G401.6 (cell line): ENCODE results near the gene LOXL4.

Experiments
- FAIRE-seq: peaks from 2 replicates; lab custom pipeline; 2012; peaks lifted over from hg19 to GRCh38; lab: Jason Lieb, UNC

Gene LOXL4

GRCh38 chr10:98267894-98268693 is at the start of gene LOXL4:
LOXL4 (minus strand) TSS chr10:98268194; CDS start chr10:98263019, 5,175 bp downstream.
- no peak for FAIRE-seq

- no peak for FAIRE-seq
Measured at GRCh38 chr10:98316661-98317060, 48.7 kb upstream of the LOXL4 start.

GRCh38 chr10:98316170-98316569 is 48.2 kb upstream of the LOXL4 start:
- no peak for FAIRE-seq

DNA sequence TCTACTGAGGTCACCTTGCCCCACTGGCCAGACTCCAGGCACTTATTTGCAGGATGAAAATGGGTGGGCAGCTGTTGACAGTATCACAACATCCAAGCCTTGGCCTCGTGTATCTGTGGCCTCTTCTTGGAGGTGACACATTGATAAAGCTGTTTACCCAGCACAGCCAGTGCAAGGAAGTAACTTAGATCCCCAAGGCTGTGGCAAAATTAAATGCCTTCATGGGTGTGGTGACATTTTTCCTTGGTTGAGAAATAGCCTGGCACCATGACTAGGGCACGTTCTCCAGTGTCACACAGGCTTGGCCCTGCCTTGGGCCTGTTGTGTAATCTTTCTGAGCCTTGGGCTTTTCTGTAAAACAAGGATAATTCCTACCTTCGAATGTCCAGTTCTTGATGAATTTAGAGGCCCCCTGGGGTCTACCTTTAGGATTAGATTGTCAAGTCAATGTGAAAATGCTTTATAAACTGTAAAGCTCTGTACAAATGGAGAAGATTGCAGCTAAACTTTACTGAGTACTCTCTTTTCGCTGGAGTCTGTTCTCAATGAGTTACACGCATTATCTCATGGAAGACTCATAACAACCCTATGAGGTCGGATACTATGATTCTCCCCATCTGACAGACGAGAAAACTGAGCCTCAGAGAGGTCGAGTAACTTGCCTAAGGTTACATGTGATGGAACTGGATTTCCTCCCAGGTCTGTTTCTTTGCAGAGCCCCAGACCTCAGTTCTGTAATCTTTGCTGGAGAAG is 46.7 kb upstream of the LOXL4 start:
- FAIRE-seq: no peak

- no peak for FAIRE-seq
Measured at GRCh38 chr10:98313598-98313997, 45.6 kb upstream of the LOXL4 start.

GRCh38 chr10:98312822-98313221 is 44.8 kb upstream of the LOXL4 start:
- FAIRE-seq: no peak

GRCh38 chr10:98312349-98312748 is 44.4 kb upstream of the LOXL4 start:
- no peak for FAIRE-seq

- no peak for FAIRE-seq
Measured at GRCh38 chr10:98310701-98311100, 42.7 kb upstream of the LOXL4 start.

GRCh38 chr10:98309366-98310355 is 41.7 kb upstream of the LOXL4 start:
- FAIRE-seq: no peak

DNA sequence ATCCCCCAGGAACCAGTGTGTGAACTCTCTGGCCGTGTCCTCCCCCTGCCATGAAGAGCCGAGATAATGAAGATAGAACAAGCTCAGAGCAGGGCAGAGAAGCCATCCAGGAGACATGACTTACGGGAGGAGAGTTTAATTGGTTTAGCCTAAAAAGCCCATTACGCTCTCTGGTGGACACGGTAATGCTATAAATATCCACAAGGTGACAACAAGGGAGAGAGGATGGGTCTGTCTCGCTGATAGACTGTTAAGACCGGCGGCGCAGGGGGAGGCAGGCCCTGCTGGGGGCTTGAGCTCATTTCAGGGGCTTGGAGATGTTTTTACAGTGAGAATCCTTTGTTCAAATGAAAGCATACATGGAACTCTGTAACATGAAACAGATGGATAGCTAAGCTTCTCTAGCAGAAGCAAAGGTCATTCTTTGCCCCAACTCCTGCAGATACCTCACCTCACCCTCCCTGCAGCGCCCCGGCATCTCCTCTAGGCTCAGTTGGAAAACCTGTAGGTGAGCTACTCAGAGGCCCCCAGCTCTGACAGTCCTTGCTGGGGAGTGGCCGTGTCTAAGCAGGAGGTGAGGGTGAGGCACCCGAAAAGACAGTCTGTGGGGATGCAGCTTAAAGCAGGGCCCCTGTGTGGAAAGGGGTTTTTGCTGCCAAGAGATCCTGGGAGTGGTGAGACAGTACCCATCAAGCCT is 40.8 kb upstream of the LOXL4 start:
- no peak for FAIRE-seq

DNA sequence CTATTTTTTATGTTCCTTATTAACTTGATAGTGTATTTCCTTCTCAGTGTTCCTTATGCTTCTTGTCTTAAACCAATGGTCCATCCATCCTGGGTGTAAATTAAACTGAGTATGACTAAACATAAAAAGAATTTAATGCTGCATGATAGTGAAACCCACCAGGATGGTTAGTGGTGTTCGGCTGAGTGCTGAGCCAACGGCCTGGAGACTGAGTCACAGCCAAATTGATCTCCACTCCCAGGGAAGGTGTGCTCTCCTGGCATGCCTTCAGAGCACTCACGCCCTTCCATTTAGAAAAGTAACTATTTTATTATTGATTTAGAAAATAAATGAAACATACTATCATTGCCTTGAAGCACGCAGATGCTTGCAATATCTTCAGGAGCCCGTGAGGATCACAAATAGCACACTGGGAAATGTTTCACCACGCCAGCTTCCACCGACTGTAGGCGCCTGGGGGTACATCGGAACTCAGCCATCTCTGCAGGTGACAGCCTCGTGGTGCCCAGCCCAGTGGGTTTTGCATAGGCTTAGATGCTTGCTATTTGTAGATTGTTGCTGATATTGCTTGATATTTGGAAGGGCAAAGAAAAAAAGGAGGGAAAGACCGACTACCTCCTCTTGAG is 40.0 kb upstream of the LOXL4 start:
- FAIRE-seq: no peak

DNA sequence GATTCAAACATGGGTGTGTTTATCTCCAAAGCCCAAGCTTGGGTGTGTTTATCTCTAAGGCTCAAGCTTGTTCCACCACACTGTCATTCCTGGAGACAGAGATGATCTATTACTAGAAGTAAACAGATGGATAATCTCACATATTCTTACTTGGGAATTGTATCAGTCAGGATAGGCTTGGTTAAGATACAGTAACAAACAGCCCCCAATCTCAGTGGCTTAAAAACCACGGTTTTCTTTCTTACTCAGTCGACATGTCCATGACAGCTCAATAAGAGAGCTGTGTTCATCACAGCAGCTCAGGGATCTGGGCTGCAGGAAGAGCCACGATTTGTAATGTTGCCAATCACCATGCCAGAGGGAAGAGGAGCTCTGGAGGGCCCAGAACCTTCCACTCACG is 38.5 kb upstream of the LOXL4 start:
- no peak for FAIRE-seq

DNA sequence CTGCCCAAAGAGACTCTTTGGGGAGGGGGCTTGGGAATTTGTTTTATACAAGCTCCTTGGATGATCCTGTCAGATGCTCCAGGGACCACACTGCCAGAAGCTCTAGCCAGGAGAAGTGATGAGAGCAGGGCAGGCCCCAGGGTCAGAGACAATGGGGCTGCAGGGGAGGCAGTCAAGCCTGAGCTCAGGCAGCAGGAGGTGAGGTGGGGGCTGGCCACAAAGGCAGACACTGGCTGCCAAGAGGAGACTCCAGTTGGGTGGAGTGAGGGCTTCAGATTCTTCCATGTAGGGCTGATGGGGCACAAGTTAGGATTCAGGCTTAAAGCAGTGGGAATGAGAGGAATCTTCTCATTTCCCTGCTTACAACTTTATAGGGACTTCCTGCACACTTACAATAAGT is 35.6 kb upstream of the LOXL4 start:
- no peak for FAIRE-seq

DNA sequence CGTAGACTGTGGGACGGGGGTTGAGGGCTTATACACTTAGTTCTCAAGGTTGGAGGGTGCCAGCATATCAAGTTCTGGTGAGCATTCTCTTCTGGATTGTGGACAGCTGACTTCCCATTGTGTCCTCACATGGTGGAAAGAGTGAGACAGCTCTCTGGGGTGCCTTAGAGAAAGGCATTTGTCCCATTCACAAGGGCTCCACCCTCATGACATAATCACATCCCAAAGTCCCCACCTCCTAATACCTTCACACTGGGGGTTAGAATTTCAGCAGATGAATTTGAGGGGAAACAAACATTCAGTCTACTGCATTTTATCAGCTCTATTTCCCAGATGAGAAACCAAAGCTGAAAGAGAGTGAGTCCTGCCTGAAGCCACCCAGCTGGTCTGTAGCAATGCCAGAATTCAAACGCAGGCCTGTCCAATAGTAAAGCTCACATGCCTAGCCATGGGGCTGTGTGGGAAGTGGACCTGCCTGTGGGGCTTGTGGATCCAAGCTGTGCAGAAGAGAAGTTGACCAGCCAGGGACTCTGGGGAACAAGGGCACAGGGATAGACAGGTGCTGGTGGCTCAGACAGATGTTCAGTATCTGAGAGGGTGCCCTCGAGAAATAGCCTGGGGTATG is 34.9 kb upstream of the LOXL4 start:
- no peak for FAIRE-seq

DNA sequence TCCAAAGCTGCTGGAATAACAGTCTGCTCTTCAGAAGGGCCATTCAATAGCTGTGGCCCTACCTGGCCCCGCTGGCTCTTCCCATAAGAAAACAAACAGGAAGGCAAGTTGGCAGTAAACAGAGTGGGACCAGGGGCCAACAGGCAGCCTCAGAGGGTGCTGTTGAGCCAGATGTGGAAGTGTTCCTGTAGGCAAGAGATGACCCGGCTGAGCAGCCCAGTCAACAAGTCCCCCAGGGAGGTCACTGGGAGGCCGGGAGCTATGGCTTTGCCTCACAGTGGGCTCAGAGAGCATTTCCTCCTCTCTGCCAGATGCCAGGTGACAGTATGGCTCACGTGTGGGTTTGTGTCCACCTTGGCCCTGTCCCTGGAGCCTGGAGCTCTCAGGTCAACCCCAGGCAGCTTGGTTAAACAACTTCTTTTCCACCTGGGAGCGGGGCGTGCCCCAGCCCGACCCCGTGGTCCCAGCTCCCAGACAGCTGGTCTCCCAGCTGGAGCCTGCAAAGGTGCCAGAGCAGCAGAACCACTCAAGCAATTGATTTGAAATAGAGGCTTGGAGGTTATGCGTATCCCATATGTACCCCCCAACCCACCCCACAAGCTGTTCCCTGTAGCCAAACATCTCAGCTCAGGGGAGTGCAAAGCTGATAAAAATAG is 33.8 kb upstream of the LOXL4 start:
- FAIRE-seq: no peak

GRCh38 chr10:98300526-98301229 is 32.7 kb upstream of the LOXL4 start:
- FAIRE-seq: no peak

DNA sequence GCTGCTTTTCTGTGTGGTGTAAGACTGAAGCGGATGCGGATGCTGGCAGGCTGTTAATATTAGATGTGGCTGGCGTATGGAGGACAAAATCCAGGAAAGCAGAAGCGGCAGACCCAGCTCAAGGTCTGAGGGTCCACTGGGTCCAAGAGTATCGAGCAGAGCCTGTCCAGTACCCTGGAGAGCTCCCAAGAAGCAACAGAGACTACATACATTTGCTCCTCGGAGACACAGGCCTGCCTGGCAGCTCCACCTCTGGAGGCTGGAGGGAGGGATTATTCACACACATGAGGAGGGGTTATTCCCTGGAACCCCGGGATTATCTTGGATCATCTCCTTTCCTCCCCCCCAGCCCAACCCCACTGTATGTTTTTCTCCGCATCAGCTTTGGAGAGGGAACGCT is 31.3 kb upstream of the LOXL4 start:
- FAIRE-seq: no peak

- FAIRE-seq: no peak
Measured at GRCh38 chr10:98296524-98296923, 28.5 kb upstream of the LOXL4 start.

- no peak for FAIRE-seq
Measured at GRCh38 chr10:98295907-98296306, 27.9 kb upstream of the LOXL4 start.

- no peak for FAIRE-seq
Measured at GRCh38 chr10:98295401-98295811, 27.4 kb upstream of the LOXL4 start.
